ENCODE measurements around the gene LYL1.
A peak's percentile ranks its signal among the peaks of the same experiment; 100 is the strongest.
"Not testable (repeated sequence)": the region's sequence is repeated elsewhere in the genome, so short reads cannot be mapped to it uniquely, and the experiment has no call there.

The LYL1 gene

DNA sequence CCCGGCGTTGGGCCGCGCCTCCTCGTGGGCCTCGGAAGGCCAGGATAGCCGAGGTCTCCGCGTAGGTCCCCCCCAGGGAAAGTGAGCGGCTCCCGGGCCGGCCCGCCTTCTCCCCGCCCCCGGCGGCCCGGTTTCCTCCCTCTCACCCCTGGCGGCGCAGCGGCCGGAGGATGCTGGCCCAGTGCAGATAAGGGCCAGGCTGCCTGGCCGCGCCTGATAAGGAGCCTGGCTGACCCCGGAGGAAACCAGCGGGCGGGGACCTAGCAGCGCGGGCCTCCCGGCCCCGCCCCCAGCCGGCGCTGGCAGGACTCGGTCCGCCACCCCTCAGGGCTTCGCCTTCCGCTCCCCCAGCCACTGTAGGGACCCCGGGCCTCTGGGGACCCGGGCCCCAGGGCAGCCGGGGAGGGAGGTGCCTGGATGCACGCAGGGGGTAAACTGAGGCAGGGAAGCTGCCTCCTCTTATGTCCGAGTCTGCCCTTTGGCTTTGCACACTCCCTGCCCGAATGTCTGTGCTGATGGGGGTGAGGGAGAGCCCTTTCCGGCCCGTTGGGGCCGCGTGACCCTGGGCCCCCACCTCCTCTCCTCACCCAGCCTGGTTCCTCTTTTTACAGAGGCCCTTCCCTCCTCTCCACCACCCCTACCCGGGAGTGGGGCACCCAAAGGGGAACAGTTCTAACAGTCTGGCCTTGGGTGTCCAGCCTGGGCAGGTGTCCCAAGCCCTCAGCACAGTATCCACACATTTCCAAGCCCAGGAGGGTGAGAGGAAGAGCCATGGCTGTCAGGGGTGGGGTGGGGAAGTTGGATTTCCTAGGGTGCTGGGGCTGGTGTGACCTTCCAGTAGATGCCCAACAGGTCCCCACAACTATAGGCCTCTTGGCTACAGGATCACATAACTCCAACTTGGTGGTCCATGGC, at the start of gene LYL1:
Gene LYL1 (minus strand): TSS at position 193 of the 915 bp plus-strand sequence. CDS start 1,687 bp downstream, outside the sequence.
- no peak for DNase-seq

GRCh38 chr19:13151605-13152355, 49.1 kb upstream of the LYL1 start:
- peak; percentile 91 for DNase-seq

- DNase-seq, result no peak
Observed at GRCh38 chr19:13150931-13151604, 48.4 kb upstream of the LYL1 start.

GRCh38 chr19:13150187-13150930, 47.7 kb upstream of the LYL1 start, which contains the start of the genes IER2 and STX10:
IER2 (plus strand) TSS chr19:13150411; CDS start chr19:13153187, 2,776 bp downstream.
STX10 (minus strand) TSS chr19:13150375; CDS start chr19:13150173, 202 bp downstream.
- peak; percentile 83 for DNase-seq

DNA sequence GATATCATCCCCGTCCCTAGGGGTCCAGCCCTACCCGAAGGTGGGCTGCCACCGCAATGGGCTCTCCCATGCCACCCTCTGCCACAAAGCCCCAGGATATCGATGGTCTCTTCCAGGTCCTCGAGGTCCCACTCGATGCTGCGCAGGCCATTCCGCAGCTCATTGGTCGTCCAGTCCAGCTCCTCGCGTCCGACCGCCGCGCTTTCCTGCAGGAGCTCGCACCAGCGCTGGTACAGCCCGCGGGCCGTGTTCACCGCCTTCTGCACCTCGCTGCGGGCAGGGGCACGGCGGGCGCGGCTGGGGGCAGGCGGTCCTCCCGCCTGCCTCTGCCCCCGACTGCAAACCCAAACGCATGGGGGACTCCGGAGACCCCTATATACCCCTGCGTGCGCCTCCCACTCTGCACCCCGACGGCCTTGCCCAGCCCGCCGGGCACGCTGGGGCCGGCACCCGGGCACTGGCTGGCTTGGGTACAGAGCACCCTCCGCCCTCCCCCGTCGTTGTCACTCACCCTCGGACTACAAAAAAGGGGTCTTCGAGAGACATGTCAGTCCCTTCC, 47.0 kb upstream of the LYL1 start:
- DNase-seq, result no peak

DNA sequence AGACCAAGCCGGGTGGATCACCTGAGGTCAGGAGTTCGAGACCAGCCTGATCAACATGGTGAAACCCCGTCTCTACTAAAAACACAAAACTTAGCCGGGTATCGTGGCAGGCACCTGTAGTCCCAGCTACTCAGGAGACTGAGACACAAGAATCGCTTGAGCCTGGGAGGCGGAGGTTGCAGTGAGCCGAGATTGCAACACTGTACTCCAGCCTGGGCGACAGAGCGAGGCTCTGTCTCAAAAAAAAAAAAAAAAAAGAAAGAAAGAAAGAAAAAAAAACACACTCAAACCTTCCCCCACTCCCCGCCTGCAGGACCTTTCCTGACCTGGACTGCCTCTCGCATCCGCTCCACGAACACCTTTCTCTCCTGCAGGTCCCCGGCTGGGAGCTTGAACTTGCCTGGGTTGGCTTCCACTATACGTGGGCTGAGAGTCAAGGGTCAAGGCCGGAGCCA, 46.5 kb upstream of the LYL1 start:
- not testable (repeated sequence) for DNase-seq

- no peak for DNase-seq
Observed at GRCh38 chr19:13146763-13147563, 44.3 kb upstream of the LYL1 start.

- no peak for DNase-seq
Observed at GRCh38 chr19:13139633-13140311, 37.1 kb upstream of the LYL1 start.

- no peak for DNase-seq
Observed at GRCh38 chr19:13138916-13139198, 36.2 kb upstream of the LYL1 start.

DNA sequence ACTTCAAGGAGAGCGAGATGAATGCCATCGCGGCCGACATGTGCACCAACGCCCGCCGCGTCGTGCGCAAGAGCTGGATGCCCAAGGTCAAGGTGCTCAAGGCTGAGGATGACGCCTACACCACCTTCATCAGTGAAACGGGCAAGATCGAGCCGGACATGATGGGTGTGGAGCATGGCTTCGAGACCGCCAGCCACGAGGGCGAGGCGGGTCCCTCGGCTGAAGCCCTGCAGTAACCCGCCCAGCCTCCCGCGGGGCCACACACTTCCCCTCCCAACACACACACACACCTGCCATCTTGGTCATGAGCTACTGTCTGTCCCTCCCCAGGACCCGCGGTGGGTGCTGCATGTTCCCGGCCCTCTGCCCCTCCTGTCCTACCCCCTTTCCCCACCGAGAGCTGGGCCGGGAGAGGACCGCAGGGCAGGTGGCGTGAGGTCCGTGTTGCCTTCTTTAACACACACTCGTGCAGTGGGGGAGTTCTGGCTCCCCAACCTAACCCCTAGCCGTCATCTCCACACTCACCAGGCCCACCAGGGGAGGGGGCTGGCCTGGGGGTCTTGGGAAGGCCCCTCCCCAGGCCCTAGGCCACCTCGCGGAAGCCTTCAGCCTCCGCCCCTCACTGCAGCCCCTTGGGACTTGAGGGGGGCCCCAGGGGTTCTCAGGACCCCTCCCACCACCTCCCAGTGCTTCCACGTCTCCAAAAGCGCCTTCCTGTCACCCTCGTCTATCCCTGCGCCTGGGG, 35.7 kb upstream of the LYL1 start:
- no peak for DNase-seq

GRCh38 chr19:13137290-13137794, 34.7 kb upstream of the LYL1 start:
- DNase-seq, result no peak

GRCh38 chr19:13135068-13136062, 32.7 kb upstream of the LYL1 start:
- DNase-seq, result no peak

DNA sequence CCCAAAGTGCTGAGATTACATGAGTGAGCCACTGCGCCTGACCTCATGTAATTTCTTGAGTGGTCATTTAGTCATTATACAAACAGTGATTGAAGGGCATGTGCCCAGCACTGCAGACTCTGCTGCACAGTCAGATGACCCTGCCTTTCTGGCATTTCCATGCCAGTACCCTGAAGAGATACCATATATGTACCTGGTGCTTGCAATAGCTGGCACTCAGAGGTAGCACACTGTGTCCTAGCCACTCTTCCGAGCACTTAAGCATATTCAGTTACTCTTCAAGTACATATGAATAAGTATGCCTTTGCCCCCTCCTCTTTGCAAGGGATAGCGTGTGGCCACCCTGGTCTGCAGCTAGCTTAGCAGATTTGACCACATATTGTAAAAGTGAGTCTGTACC, 32.0 kb upstream of the LYL1 start:
- DNase-seq, result no peak

- DNase-seq, result no peak
Observed at GRCh38 chr19:13133241-13133870, 30.7 kb upstream of the LYL1 start.

DNA sequence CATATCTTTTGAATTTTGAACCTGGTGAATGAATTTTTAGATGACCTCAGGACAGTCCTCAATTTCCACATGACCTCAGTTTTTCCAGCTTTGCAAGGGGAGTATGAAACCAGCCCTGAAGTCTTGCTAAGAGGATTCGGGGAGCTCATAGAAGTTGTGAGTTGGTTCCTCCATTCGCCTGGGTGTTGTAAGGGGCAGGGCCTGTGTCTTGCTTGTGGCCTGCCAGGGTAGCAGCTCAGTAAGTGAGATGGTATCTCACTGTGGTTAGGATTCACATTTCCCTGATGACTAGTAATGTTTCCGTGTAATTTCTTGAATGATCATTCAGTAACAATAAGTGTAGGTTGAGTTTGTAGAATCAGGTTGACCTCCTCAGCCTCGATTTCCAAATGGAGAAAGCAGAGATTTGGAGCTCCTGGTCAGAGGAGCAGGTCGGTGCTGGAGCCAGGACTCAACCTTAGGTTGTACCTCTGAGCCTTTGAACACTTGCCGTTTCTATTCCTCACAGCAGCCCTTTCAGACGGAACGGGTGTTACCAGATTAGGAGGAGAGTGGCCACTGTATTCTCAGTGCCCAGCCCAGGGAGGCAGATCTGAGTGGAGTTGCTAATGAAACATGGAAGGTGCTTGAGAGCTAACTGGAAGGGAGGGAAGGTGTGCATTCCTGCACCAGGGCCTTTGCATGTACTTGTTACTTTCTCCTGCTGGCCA, 30.0 kb upstream of the LYL1 start:
- DNase-seq, result no peak

DNA sequence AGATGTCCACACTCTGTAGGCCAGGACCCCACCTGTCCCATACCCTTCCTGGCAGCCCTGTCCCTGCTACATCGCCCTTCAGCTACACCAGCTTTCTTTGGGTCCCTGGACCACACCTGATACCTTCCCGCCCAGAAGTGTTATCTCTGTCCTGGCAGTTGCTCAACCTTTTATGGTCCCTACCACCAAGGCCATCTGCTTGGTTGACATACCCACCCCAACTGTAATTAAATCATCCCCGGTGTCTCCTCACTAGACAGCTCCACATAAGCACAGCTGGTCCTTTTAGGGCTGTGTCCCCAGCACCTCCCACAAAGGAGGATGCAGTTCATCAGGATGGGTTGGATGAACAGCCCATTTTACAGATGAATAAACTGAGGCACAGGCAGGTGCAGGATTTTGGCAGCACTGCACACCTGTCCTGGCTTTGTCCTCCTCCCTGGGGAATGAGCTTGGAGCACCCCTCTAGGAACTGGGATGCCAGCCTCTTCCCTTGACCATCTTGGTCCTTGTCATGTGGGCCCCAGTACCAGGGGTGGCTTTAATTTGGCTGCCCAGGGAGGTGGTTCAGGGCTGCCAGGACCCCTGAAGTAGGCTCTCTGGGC, 28.3 kb upstream of the LYL1 start:
- no peak for DNase-seq

DNA sequence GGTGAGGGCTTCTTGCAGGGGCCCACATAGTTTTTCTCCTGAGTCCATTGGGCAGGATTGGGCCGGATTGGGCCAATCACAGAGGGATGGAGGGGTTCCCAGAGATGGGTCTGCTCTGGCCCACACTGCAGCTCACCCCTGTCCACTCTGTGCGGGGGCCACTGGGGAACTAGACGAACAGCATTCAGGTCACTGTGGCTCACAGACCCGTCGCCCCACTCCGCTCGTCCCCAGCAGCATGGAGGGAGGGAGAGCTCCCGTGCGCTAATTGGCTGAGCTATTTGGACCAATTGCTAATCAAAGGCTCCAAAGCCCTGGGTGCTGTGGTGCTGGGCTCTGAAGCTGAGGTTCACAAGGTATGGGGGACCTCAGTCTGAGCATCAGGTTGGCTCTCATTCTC, 26.7 kb upstream of the LYL1 start:
- no peak for DNase-seq
